H9 (cell line): ENCODE measurements around the gene DCBLD1. TPM values are rescaled to one million over a fixed set of nuclear protein-coding genes. Genes with fewer than 3 reads are reported as not detected.

ENCODE experiments used
- DNase-seq: peaks from one replicate; pipeline ENCODE4 v3.0.0-alpha.2; 2017
- H2AFZ ChIP-seq: one replicate; pipeline ENCODE4 v1.6.1; 2013; ENCODE audit warnings: mild to moderate bottlenecking, low read length, control low read depth, moderate library complexity
- H2AK5ac ChIP-seq: 2 replicates; pipeline ENCODE4 v1.6.1; 2013; ENCODE audit warnings: low read length, control low read depth, mixed read lengths; ENCODE audit not compliant: insufficient read length
- H2BK120ac ChIP-seq: one replicate; pipeline ENCODE4 v1.6.1; 2013; ENCODE audit warnings: low read depth, mild to moderate bottlenecking, low read length, control low read depth, inconsistent platforms; ENCODE audit not compliant: poor library complexity, severe bottlenecking
- H2BK12ac ChIP-seq: 2 replicates; pipeline ENCODE4 v1.6.1; 2013; ENCODE audit warnings: low read length, control low read depth, mixed read lengths, low read depth; ENCODE audit not compliant: insufficient read length
- H2BK15ac ChIP-seq: 2 replicates; pipeline ENCODE4 v1.6.1; 2013; ENCODE audit warnings: low read depth, low read length, control low read depth
- H2BK20ac ChIP-seq: one replicate; pipeline ENCODE4 v1.6.1; 2013; ENCODE audit warnings: low read depth, mild to moderate bottlenecking, low read length, control low read depth, inconsistent platforms; ENCODE audit not compliant: poor library complexity, severe bottlenecking
- H2BK5ac ChIP-seq: 2 replicates; pipeline ENCODE4 v1.6.1; 2013; ENCODE audit warnings: low read length, control low read depth, mixed read lengths; ENCODE audit not compliant: insufficient read length
- H3K14ac ChIP-seq: 2 replicates; pipeline ENCODE4 v1.6.1; 2013; ENCODE audit warnings: low read length, control low read depth; ENCODE audit not compliant: insufficient read depth
- H3K18ac ChIP-seq: 2 replicates; pipeline ENCODE4 v1.6.1; 2013; ENCODE audit warnings: low read depth, mild to moderate bottlenecking, mixed read lengths, low read length, control low read depth; ENCODE audit not compliant: insufficient read length
- H3K23ac ChIP-seq: 2 replicates; pipeline ENCODE4 v1.6.1; 2013; ENCODE audit warnings: low read length, control low read depth, mixed read lengths, low read depth; ENCODE audit not compliant: insufficient read length
- H3K23me2 ChIP-seq: 2 replicates; pipeline ENCODE4 v1.6.1; 2013; ENCODE audit warnings: low read depth, mild to moderate bottlenecking, mixed read lengths, low read length, control low read depth; ENCODE audit not compliant: insufficient read length, poor library complexity, severe bottlenecking
- H3K27ac ChIP-seq: 2 replicates; pipeline ENCODE4 v1.5.1; 2013; ENCODE audit warnings: low read length, control low read depth, mixed read lengths, low read depth; ENCODE audit not compliant: insufficient read length
- H3K27me3 ChIP-seq: 2 replicates; pipeline ENCODE4 v1.6.1; 2013; ENCODE audit warnings: low read length, control low read depth, inconsistent platforms; ENCODE audit not compliant: insufficient read depth
- H3K4ac ChIP-seq: 2 replicates; pipeline ENCODE4 v1.6.1; 2013; ENCODE audit warnings: low read depth, mild to moderate bottlenecking, control low read depth, inconsistent platforms, low read length, moderate library complexity
- H3K4me1 ChIP-seq: 2 replicates; pipeline ENCODE4 v1.6.1; 2013; ENCODE audit warnings: low read length, control low read depth, inconsistent platforms; ENCODE audit not compliant: insufficient read depth
- H3K4me2 ChIP-seq: 2 replicates; pipeline ENCODE4 v1.6.1; 2013; ENCODE audit warnings: low read length, control low read depth, mixed read lengths; ENCODE audit not compliant: insufficient read length, insufficient read depth
- H3K56ac ChIP-seq: 2 replicates; pipeline ENCODE4 v1.6.1; 2013; ENCODE audit warnings: low read depth, mild to moderate bottlenecking, mixed read lengths, low read length, control low read depth; ENCODE audit not compliant: insufficient read length
- H3K79me1 ChIP-seq: 2 replicates; pipeline ENCODE4 v1.6.1; 2013; ENCODE audit warnings: low read depth, mild to moderate bottlenecking, moderate library complexity, low read length, control low read depth, inconsistent platforms; ENCODE audit not compliant: insufficient read depth, poor library complexity, severe bottlenecking
- H3K79me2 ChIP-seq: 2 replicates; pipeline ENCODE4 v1.6.1; 2013; ENCODE audit warnings: low read length, control low read depth, inconsistent platforms; ENCODE audit not compliant: insufficient read depth
- H3K9ac ChIP-seq: 2 replicates; pipeline ENCODE4 v1.6.1; 2013; ENCODE audit warnings: low read length, control low read depth, mixed read lengths; ENCODE audit not compliant: insufficient read length; ENCODE audit errors: extremely low read depth
- H3K9me3 ChIP-seq: one replicate; pipeline ENCODE4 v1.6.1; 2013; ENCODE audit warnings: low read depth, low read length, inconsistent platforms; ENCODE audit not compliant: control insufficient read depth
- H3T11ph ChIP-seq: one replicate; pipeline ENCODE4 v1.6.1; 2013; ENCODE audit warnings: mild to moderate bottlenecking, low read length, control low read depth, inconsistent platforms
- H4K20me1 ChIP-seq: one replicate; pipeline ENCODE4 v1.6.1; 2013; ENCODE audit not compliant: control insufficient read depth, insufficient read length, insufficient read depth
- H4K5ac ChIP-seq: 2 replicates; pipeline ENCODE4 v1.6.1; 2013; ENCODE audit warnings: low read depth, mild to moderate bottlenecking, mixed read lengths, low read length, control low read depth; ENCODE audit not compliant: insufficient read length
- H4K8ac ChIP-seq: replicated peaks from 2 replicates; pipeline ENCODE4 v1.6.1; 2013; ENCODE audit warnings: low read length, control low read depth, mixed read lengths, low read depth; ENCODE audit not compliant: insufficient read length
- H4K91ac ChIP-seq: 2 replicates; pipeline ENCODE4 v1.6.1; 2013; ENCODE audit warnings: low read depth, mild to moderate bottlenecking, moderate library complexity, mixed read lengths, low read length, control low read depth; ENCODE audit not compliant: insufficient read length
- H3K27ac Mint-ChIP-seq, 3 experiments: 2 replicates in 2 of 3; 3 replicates in 1 of 3; pipeline ENCODE4 v1.8.0; 2020 to 2021; ENCODE audit warnings: mixed read lengths in 3 of 3, mild to moderate bottlenecking in 1 of 3, moderate library complexity in 1 of 3
- H3K27me3 Mint-ChIP-seq: 2 replicates; pipeline ENCODE4 v1.8.0; 2021; ENCODE audit warnings: low read depth, mild to moderate bottlenecking, moderate library complexity, mixed read lengths
- H3K36me3 Mint-ChIP-seq, 3 experiments: 2 replicates in 2 of 3; 3 replicates in 1 of 3; pipeline ENCODE4 v1.8.0; 2020 to 2021; ENCODE audit warnings: low read depth in 3 of 3, mixed read lengths in 3 of 3; ENCODE audit not compliant: insufficient read depth in 1 of 3
- H3K4me1 Mint-ChIP-seq, 2 experiments: 2 replicates each; pipeline ENCODE4 v1.8.0; 2020; ENCODE audit warnings: mixed read lengths in 2 of 2
- H3K4me3 Mint-ChIP-seq, 2 experiments: 2 replicates in 1 of 2; 3 replicates in 1 of 2; pipeline ENCODE4 v1.8.0; 2020 to 2021; ENCODE audit warnings: mild to moderate bottlenecking in 2 of 2, mixed read lengths in 2 of 2, moderate library complexity in 1 of 2
- H3K9me3 Mint-ChIP-seq, 2 experiments: 2 replicates in 1 of 2; 3 replicates in 1 of 2; pipeline ENCODE4 v1.8.0; 2020; ENCODE audit warnings: mild to moderate bottlenecking in 2 of 2, mixed read lengths in 2 of 2, moderate library complexity in 1 of 2
- WGBS: extraction: QIAGEN DNeasy Blood & Tissue Kit; methylation state at CpG from one replicate; pipeline ENCODE4 v1.1.7; 2013; ENCODE audit warnings: missing lambda C conversion rate, low lambda C conversion rate, mixed read lengths; ENCODE audit not compliant: insufficient read length; ENCODE audit errors: extremely low coverage; 5-methylcytosine and 5-hydroxymethylcytosine counted together
- total RNA-seq: library from RNA; stranded (reverse); gene quantifications from 2 replicates; pipeline ENCODE4 v1.2.1, GENCODE V29; 2021
- TF ChIP-seq, protein P1 (sequence below): fragments of 200-600 bp; sonication (generic); conservative IDR thresholded peaks from 3 replicates; pipeline ENCODE4 v1.8.0; 2021; ENCODE audit warnings: antibody characterized with exemption, mild to moderate bottlenecking

Gene DCBLD1
- total RNA-seq, 1 experiment from 2014 or later = 10.1 TPM

DNA sequence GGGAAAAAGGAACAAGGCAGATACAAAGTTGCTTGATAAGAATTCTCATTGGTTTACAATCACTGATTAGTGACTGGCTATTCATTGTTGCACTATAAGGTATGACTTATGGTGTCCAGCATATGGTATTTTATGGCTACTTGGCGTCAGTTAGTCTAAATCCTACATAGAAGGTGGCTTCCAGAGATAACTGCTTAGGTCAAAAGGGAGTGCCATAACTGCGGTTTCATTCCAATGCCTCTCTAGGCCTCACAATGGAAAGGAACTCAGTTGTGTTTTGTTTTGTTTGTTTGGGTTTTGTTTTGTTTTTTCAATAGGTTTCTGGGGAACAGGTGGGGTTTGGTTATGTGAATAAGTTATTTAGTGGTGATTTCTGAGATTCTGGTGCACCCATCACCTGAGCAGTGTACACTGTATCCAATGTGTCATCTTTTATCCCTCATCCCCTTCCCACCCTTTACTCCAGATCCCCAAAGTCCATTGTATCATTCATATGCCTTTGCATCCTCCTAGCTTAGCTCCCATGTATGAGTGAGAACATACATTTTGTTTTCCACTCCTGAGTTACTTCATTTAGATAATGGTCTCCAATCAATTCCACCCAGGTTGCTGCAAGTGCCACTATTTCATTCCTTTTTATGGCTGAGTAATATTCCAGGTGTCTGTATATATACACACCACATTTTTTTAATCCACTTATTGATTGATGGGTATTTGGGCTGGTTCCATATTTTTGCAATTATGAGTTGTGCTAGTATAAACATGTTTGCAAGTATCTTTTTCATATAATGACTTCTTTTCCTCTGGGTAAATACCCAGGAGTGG, 112.8 kb downstream of the DCBLD1 start:
- Histone ChIP-seq H3K4me2 (no peak overlapping the region), H4K8ac (no peak overlapping the region), H2BK20ac (no peak overlapping the region), H3K18ac (no peak overlapping the region), H2AFZ (no peak overlapping the region), H2BK12ac (no peak overlapping the region), H3K27ac (no peak overlapping the region), H3K27me3 (no peaks in the 10 kb centered on the region; the same call in 1 of the 2 replicates), H3K79me2 (peaks cover 3% of the 10 kb centered on the region; the same call in 1 of the 2 replicates), H3K4me1 (no peaks in the 10 kb centered on the region), H3T11ph (no peak overlapping the region), H2BK5ac (no peak overlapping the region), H3K56ac (no peak overlapping the region), H3K4ac (no peak overlapping the region), H3K79me1 (peaks cover 3% of the 10 kb centered on the region), H3K23ac (no peak overlapping the region), H4K5ac (no peak overlapping the region), H4K20me1 (no peaks in the 10 kb centered on the region), H3K9ac (no peak overlapping the region), H3K9me3 (no peaks in the 10 kb centered on the region), H4K91ac (no peak overlapping the region), H2BK15ac (no peak overlapping the region), H3K23me2 (no peaks in the 10 kb centered on the region), H2BK120ac (no peak overlapping the region), H3K14ac (no peak overlapping the region), H2AK5ac (no peak overlapping the region)
- TF ChIP-seq, protein P1, sequence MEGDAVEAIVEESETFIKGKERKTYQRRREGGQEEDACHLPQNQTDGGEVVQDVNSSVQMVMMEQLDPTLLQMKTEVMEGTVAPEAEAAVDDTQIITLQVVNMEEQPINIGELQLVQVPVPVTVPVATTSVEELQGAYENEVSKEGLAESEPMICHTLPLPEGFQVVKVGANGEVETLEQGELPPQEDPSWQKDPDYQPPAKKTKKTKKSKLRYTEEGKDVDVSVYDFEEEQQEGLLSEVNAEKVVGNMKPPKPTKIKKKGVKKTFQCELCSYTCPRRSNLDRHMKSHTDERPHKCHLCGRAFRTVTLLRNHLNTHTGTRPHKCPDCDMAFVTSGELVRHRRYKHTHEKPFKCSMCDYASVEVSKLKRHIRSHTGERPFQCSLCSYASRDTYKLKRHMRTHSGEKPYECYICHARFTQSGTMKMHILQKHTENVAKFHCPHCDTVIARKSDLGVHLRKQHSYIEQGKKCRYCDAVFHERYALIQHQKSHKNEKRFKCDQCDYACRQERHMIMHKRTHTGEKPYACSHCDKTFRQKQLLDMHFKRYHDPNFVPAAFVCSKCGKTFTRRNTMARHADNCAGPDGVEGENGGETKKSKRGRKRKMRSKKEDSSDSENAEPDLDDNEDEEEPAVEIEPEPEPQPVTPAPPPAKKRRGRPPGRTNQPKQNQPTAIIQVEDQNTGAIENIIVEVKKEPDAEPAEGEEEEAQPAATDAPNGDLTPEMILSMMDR = no peak
- no CpG with 5 or more reads among the region's 2 CpGs for WGBS
- DNase-seq = no peak
- H3K4me3 Mint-ChIP-seq = no peak overlapping the region; a peak in 1 of 5 replicates
- no peak overlapping the region for H3K27ac Mint-ChIP-seq
- H3K36me3 Mint-ChIP-seq = peaks cover 22 to 45% (median 35%) of the 10 kb centered on the region in 3 experiments
- H3K9me3 Mint-ChIP-seq = peaks cover 13 to 15% of the 10 kb centered on the region in 2 experiments; a peak in 3 of 5 replicates
- H3K27me3 Mint-ChIP-seq = no peaks in the 10 kb centered on the region
- H3K4me1 Mint-ChIP-seq = no peaks in the 10 kb centered on the region
